PC-3 (cell line): ENCODE results near the gene KCNJ6.

Experiments
- EZH2 ChIP-seq: fragments of 300-600 bp; sonication (generic); IDR thresholded peaks from one replicate; pipeline ENCODE4 v1.6.1; 2017; ENCODE audit warnings: antibody characterized with exemption, mild to moderate bottlenecking, low read length; ENCODE audit not compliant: unreplicated experiment
- EZH2phosphoT487 ChIP-seq: fragments of 300-600 bp; sonication (generic); IDR thresholded peaks from 2 replicates; pipeline ENCODE4 v1.6.1; 2018; ENCODE audit warnings: mild to moderate bottlenecking, antibody characterized with exemption, low read length, borderline replicate concordance
- TF ChIP-seq, protein P1 (sequence below): fragments of 300-600 bp; sonication (generic); conservative IDR thresholded peaks from 2 replicates; pipeline ENCODE4 v1.5.1; 2017; ENCODE audit warnings: antibody characterized with exemption, low read depth, mild to moderate bottlenecking, low read length

DNA sequence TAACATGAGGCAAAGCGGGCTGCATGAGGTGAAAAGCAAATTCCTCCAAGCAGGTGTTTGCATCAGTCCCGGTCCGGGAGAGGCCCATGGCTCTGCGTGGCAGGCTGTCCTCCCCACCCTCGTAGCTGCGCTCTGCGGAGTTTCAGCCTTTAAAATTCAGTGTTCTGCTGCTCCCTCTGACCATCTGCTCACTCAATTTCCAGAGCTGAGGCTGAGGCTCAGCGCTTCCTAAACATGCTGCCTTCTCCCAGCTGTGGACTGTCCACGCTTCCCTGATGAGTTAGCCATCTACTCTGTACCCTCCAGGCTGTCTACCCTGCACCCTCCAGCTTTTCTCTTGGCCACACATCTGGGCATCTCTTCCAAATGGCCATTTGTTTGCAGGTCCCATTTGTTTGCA lies 87.7 kb downstream of the KCNJ6 start:
- TF ChIP-seq, protein P1, sequence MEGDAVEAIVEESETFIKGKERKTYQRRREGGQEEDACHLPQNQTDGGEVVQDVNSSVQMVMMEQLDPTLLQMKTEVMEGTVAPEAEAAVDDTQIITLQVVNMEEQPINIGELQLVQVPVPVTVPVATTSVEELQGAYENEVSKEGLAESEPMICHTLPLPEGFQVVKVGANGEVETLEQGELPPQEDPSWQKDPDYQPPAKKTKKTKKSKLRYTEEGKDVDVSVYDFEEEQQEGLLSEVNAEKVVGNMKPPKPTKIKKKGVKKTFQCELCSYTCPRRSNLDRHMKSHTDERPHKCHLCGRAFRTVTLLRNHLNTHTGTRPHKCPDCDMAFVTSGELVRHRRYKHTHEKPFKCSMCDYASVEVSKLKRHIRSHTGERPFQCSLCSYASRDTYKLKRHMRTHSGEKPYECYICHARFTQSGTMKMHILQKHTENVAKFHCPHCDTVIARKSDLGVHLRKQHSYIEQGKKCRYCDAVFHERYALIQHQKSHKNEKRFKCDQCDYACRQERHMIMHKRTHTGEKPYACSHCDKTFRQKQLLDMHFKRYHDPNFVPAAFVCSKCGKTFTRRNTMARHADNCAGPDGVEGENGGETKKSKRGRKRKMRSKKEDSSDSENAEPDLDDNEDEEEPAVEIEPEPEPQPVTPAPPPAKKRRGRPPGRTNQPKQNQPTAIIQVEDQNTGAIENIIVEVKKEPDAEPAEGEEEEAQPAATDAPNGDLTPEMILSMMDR: no peak
- no peak for TF ChIP-seq EZH2
- no peak for TF ChIP-seq EZH2phosphoT487
